ENCODE data around the gene INPP5J.

DNA sequence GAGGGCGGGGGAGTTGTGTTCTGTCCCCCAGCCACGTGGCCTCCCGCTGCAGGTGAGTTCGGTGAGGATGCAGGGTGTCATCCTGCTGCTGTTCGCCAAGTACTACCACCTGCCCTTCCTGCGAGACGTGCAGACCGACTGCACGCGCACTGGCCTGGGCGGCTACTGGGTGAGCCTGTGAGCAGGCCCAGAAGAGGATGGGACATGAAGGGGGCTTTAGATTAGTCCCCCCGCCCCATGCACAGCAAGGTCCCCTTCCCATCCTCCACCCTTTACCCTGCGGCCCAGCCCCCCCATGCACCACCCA is 4.1 kb downstream of the INPP5J start:
- TF ChIP-seq, protein P1, sequence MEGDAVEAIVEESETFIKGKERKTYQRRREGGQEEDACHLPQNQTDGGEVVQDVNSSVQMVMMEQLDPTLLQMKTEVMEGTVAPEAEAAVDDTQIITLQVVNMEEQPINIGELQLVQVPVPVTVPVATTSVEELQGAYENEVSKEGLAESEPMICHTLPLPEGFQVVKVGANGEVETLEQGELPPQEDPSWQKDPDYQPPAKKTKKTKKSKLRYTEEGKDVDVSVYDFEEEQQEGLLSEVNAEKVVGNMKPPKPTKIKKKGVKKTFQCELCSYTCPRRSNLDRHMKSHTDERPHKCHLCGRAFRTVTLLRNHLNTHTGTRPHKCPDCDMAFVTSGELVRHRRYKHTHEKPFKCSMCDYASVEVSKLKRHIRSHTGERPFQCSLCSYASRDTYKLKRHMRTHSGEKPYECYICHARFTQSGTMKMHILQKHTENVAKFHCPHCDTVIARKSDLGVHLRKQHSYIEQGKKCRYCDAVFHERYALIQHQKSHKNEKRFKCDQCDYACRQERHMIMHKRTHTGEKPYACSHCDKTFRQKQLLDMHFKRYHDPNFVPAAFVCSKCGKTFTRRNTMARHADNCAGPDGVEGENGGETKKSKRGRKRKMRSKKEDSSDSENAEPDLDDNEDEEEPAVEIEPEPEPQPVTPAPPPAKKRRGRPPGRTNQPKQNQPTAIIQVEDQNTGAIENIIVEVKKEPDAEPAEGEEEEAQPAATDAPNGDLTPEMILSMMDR (conservative IDR thresholded peaks at IDR 0.05; ENCODE audit: low read depth, low read length) = no peak
- TF ChIP-seq EZH2 (IDR thresholded peaks at IDR 0.05; ENCODE audit: low read length, unreplicated experiment) = no peak

Measured in PC-3 (cell line).